ENCODE results near the gene ELSPBP1.

DNA sequence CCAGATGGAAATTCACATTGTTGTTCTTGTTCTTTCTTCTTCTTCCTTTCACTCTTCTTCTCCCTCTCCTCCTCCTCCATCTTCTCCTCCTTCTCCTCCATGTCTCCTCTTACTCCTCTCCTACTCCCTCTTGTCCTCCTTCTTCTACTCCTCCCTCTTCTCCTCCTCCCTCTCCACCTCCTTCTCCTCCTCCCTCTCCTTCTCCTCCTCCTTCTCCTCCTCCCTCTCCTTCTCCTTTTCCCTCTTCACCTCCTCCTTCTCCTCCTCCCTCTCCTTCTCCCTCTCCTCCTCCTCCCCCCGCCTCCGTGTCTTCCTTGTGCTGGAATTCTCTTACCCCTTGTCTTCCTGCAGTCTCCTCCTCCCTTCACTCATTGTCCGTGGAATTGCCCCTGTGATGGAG is 31.0 kb downstream of the ELSPBP1 start:
- TF ChIP-seq, protein P1, sequence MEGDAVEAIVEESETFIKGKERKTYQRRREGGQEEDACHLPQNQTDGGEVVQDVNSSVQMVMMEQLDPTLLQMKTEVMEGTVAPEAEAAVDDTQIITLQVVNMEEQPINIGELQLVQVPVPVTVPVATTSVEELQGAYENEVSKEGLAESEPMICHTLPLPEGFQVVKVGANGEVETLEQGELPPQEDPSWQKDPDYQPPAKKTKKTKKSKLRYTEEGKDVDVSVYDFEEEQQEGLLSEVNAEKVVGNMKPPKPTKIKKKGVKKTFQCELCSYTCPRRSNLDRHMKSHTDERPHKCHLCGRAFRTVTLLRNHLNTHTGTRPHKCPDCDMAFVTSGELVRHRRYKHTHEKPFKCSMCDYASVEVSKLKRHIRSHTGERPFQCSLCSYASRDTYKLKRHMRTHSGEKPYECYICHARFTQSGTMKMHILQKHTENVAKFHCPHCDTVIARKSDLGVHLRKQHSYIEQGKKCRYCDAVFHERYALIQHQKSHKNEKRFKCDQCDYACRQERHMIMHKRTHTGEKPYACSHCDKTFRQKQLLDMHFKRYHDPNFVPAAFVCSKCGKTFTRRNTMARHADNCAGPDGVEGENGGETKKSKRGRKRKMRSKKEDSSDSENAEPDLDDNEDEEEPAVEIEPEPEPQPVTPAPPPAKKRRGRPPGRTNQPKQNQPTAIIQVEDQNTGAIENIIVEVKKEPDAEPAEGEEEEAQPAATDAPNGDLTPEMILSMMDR (IDR thresholded peaks at IDR 0.05; ENCODE audit: insufficient read depth, low read length, poor library complexity, severe bottlenecking), result no peak
- TF ChIP-seq EZH2phosphoT487 (conservative IDR thresholded peaks at IDR 0.05; ENCODE audit: low read length), result no peak

All from SU-DHL-6 (cell line).